Duodenal mucosa (tissue), 2 donors: Measurements from ENCODE around the gene MYO9B.
"Not testable (repeated sequence)": the region's sequence is repeated elsewhere in the genome, so short reads cannot be mapped to it uniquely, and the experiment has no call there.

ENCODE experiments used
- H3K27ac ChIP-seq: one replicate; pipeline ENCODE4 v1.7.0; 2013; ENCODE audit warnings: low read depth, low read length
- H3K27me3 ChIP-seq, 2 donors: one replicate each; pipeline ENCODE4 v1.7.0; 2013; ENCODE audit warnings: low read length in 2 of 2, control low read depth in 1 of 2; ENCODE audit not compliant: insufficient read depth in 2 of 2, control insufficient read depth in 1 of 2
- H3K36me3 ChIP-seq, 2 donors: one replicate each; pipeline ENCODE4 v1.7.0; 2013; ENCODE audit warnings: low read length in 2 of 2, control low read depth in 1 of 2; ENCODE audit not compliant: insufficient read depth in 2 of 2, control insufficient read depth in 1 of 2
- H3K4me1 ChIP-seq, 2 donors: one replicate each; pipeline ENCODE4 v1.7.0; 2013; ENCODE audit warnings: low read length in 2 of 2, control low read depth in 1 of 2; ENCODE audit not compliant: insufficient read depth in 2 of 2, control insufficient read depth in 1 of 2
- H3K4me3 ChIP-seq, 2 donors: one replicate each; pipeline ENCODE4 v1.7.0; 2013; ENCODE audit warnings: low read length in 2 of 2, low read depth in 1 of 2
- H3K9ac ChIP-seq, 2 donors: one replicate each; pipeline ENCODE4 v1.7.0; 2013; ENCODE audit warnings: low read length in 2 of 2, low read depth in 1 of 2
- H3K9me3 ChIP-seq, 2 donors: one replicate each; pipeline ENCODE4 v1.7.0; 2013; ENCODE audit warnings: low read length in 2 of 2, control low read depth in 1 of 2; ENCODE audit not compliant: control insufficient read depth in 1 of 2

Gene MYO9B

DNA sequence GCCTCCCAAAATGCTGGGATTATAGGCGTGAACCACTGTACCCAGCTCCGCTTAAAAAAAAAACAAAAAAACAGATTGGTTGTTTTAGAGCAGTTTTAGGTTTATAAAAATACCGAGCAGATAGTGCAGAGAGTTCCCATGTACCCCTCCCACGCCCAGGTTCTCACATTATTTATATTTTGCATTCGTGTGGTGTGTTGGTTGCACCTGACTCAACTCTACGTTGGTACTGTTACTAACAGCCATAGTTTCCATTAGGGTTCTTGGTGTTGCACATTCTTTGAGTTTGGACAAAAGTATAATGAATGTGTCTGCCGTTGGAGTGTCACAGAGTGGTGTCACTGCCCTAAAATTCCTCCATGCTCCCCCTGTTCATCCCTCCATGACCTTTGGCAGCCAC lies 29.1 kb downstream of the MYO9B start:
- H3K4me3 ChIP-seq: no peak overlapping the region
- H3K9me3 ChIP-seq: peaks cover 0 to 5% of the 10 kb centered on the region in 2 donors
- no peak overlapping the region for H3K9ac ChIP-seq
- no peak overlapping the region for H3K27ac ChIP-seq
- H3K4me1 ChIP-seq: peaks cover 3 to 7% of the 10 kb centered on the region in 2 donors
- no peaks in the 10 kb centered on the region for H3K27me3 ChIP-seq
- peaks cover 14 to 40% of the 10 kb centered on the region in 2 donors for H3K36me3 ChIP-seq

DNA sequence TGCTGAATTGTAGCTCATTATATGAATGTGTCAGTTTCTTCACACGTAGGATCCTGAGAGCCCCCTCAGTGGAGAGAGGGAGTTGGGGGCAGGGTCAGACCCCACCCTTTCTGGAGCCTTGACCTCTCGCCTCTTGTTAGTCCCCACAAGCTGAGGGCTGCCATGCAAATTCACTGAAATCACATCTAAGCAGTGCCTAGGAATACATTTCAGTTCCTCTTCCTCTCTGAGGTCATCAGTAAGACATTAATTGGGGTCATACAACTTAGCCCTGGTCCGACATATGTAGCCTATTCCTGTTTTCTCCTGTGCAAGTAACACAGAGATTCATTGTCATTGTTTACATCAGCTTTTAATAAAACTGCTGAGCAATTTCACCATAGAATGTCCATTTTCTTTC lies 30.0 kb downstream of the MYO9B start:
- peaks cover 14 to 44% of the 10 kb centered on the region in 2 donors for H3K36me3 ChIP-seq

DNA sequence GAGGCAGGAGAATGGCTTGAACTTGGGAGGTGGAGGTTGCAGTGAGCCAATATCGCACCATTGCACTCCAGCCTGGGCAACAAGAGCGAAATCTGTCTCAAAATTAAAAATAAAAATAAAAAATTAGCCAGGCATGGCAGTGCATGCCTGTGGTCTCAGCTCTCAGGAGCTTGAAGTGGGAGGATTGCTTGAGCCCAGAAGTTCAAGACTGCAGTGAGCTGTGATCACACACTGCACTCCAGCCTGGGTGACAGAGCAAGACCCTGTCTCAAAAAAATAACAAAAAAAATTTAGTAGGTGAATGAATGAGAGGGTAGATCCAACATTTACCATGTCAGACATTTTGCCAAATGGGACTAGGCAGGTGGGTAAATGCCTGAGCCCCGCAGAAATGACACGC lies 31.4 kb downstream of the MYO9B start:
- Histone ChIP-seq H3K36me3 (peaks cover 6 to 41% of the 10 kb centered on the region in 2 donors), H3K4me1 (peaks cover 3 to 18% of the 10 kb centered on the region in 2 donors)
- H3K4me3 ChIP-seq, H3K9ac ChIP-seq, H3K27me3 ChIP-seq, H3K9me3 ChIP-seq, H3K27ac ChIP-seq: not testable (repeated sequence)

More for the DNA sequence above, 30.0 kb downstream of the MYO9B start:
- Histone ChIP-seq H3K9ac (no peak overlapping the region), H3K4me1 (peaks cover 3 to 11% of the 10 kb centered on the region in 2 donors), H3K9me3 (peaks cover 0 to 5% of the 10 kb centered on the region in 2 donors), H3K27ac (no peak overlapping the region), H3K4me3 (no peak overlapping the region), H3K27me3 (no peaks in the 10 kb centered on the region)

DNA sequence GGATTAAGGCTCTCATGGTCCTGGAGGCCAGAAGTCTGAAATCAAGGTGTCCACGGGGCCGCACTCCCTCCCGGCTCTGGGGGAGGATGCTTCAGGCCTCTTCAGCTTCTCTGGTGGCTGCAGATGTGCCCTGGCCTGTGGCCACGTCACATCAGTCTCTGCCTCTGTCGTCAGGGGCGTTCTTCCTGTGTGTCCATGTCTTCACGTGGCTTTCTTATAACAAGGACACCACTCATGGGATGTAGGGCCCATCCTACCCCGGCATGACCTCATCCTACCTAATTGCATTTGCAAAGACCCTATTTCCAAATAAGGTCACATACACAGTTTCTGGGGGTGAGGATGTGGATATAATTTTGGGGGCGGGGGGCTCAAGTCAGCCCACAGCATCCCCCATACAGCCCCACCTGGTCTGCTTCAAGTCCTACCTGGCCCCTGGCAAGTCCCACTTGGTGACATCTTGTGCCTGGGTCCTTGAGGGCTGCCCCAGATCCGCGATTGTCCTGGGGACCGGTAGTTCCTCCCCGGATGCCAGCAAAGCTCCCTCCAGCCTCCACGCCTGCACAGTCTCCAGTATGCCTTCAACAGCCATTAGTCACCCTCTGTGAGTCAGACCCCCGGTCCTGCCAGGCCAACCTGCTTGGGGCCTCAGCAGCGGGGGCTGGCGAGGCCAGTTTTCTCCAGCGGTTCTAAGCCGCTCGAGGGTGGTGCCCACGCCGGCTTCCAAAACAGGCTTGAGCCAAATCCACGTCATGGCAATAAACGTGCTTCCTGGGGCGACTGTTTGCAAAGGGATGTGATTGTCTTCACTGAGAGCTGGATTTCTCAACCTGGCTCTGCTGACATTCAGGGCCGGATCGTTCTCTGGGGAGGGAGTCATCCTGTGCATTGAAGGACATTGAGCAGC lies 32.2 kb downstream of the MYO9B start:
- no peaks in the 10 kb centered on the region for H3K27me3 ChIP-seq
- H3K27ac ChIP-seq: peak overlapping the region; percentile 34
- H3K4me3 ChIP-seq: no peak overlapping the region
- H3K9ac ChIP-seq: peak overlapping the region in 1 of 2 donors; percentile 6
- H3K36me3 ChIP-seq: peaks cover 0 to 33% of the 10 kb centered on the region in 2 donors
- H3K4me1 ChIP-seq: peaks cover 3 to 20% of the 10 kb centered on the region in 2 donors
- H3K9me3 ChIP-seq: peaks cover 0 to 5% of the 10 kb centered on the region in 2 donors

DNA sequence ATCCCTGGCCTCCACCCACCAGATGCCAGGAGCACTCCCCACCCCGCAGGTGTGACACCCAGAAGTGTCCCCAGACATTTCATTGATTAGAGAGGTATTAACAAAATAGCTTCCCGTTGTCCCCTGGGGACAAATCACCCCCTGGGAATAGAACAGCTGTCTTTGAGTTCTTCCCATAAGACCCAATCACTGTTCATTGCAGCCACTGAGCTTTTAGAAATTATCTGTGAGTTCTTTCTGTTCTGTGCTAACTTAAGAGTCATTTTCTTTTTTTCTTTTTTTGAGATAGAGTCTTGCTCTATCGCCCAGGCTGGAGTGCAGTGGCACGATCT lies 32.8 kb downstream of the MYO9B start:
- peaks cover 3 to 27% of the 10 kb centered on the region in 2 donors for H3K4me1 ChIP-seq
- peaks cover 0 to 27% of the 10 kb centered on the region in 2 donors for H3K36me3 ChIP-seq
- peak overlapping the region in 1 of 2 donors; percentile 6 for H3K9ac ChIP-seq
- H3K4me3 ChIP-seq: no peak overlapping the region
- H3K27me3 ChIP-seq: no peaks in the 10 kb centered on the region
- peak overlapping the region; percentile 34 for H3K27ac ChIP-seq
- H3K9me3 ChIP-seq: no peaks in the 10 kb centered on the region

DNA sequence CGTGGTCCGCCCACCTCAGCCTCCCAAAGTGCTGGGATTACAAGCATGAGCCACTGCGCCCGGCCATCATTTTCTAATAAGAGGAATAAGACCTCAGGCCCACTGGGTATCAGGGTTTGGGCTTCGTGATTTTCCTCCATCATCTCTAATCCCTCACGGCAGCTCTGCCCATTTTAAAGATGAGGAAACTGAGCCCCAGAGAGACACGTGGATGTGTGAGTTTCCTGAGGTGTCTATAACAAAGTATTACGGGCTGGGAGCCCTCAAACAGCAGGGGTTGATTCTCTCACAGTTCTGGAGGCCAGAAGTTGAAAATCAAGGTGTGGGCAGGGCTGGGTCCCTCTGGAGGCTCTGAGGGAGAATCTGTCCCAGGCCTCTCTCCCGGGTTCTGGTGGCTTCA lies 33.7 kb downstream of the MYO9B start:
- Histone ChIP-seq H3K27ac (no peak overlapping the region), H3K4me3 (no peak overlapping the region), H3K27me3 (no peaks in the 10 kb centered on the region), H3K4me1 (peaks cover 12 to 36% of the 10 kb centered on the region in 2 donors), H3K36me3 (peaks cover 2 to 21% of the 10 kb centered on the region in 2 donors), H3K9ac (no peak overlapping the region), H3K9me3 (no peaks in the 10 kb centered on the region)

DNA sequence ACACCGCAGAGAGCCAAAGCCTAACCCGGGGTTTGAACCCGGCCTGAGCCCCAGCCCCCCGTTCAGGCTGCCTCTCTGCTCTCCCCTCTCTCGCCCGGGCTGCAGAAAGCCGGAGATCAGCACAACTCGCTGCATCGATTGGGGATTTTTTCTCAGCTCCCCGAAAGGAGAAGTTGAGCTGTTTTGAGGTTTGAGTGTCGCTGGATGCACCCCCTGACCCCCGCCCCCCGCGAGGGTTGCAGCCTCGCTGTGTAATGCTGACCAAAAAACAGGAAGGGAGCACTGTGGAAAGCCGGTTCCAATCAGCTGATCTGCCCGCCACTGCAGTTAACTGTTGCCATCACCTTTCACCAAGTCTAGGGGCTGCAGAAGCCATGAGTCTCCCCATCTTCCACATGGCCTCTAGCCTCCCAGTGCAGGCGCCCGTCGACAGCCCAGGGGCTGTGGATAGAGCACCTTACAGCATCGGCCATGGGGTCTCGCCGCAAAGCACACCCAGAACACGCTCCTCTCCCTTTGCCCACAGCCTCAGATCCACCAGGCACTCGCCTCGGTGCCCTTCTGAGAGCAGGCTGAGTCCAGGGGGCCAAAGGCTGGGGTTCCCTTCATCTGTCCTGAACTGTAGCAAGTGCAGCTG lies 34.5 kb downstream of the MYO9B start:
- Histone ChIP-seq H3K27me3 (no peaks in the 10 kb centered on the region), H3K4me3 (no peak overlapping the region), H3K9me3 (no peaks in the 10 kb centered on the region), H3K27ac (peak overlapping the region; percentile 50), H3K4me1 (peaks cover 16 to 40% of the 10 kb centered on the region in 2 donors), H3K36me3 (peaks cover 5 to 17% of the 10 kb centered on the region in 2 donors), H3K9ac (no peak overlapping the region)

DNA sequence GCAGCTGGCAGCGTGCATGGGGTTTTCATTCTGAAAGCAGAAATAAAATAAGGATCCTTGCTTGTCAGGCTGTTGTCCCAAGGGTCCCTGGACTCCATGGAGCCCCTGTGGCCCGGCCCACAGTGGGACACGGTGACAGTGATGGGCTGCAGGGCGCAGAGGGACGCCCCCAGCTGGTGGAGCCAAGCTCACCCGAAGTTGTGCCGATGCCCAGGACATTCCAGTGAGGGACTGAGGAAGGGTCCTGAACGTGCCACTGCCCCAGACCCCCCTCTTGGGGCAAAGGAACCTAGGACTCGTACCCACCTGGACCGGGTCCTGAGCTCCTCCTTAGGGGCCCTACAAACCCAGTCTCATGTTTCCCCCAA lies 35.0 kb downstream of the MYO9B start:
- Histone ChIP-seq H3K27me3 (no peaks in the 10 kb centered on the region), H3K9me3 (no peaks in the 10 kb centered on the region), H3K27ac (peak overlapping the region; percentile 30), H3K4me1 (peaks cover 16 to 40% of the 10 kb centered on the region in 2 donors), H3K4me3 (no peak overlapping the region), H3K9ac (no peak overlapping the region), H3K36me3 (peaks cover 5 to 14% of the 10 kb centered on the region in 2 donors)

DNA sequence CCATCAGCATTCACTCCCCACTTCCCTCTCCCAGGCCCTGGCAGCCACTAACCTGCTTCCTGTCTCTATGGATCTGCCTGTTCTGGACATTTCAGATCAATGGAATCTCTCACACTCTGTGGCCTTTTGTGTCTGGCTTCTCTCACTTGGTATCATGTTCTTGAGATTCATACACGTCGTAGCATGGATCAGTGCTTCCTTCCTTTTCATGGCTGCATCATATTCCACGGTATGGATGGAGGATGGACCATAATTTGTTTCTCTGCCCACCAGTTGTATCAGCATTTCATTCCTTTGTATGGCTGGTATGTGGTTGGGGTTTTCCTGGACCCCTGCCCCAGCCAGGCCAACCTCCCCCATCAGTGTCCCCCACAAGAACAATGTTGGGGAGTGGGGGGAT lies 36.2 kb downstream of the MYO9B start:
- no peak overlapping the region for H3K27ac ChIP-seq
- no peaks in the 10 kb centered on the region for H3K27me3 ChIP-seq
- no peaks in the 10 kb centered on the region for H3K9me3 ChIP-seq
- H3K4me1 ChIP-seq: peaks cover 16 to 40% of the 10 kb centered on the region in 2 donors
- H3K36me3 ChIP-seq: peaks cover 5 to 9% of the 10 kb centered on the region in 2 donors
- H3K9ac ChIP-seq: no peak overlapping the region
- H3K4me3 ChIP-seq: no peak overlapping the region

DNA sequence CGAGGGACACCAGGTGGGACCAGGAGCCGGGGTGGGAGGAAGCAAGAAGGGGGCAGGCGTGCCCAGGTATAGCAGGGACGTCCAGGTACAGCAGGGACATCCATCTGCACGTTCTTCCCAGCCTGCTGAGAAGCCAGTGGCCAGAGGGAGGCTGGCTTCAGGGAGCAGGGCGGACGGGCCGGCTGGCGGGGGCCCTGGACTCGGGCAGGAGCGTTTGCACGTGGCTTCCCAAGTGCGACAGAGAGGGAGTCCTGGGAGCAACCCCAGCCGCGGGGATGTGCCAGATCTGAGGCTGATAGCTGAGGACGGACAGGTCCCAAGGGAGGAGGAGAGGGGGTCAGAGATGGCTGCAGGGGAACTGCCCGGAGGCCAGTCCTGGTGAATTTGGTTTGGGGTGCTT lies 36.7 kb downstream of the MYO9B start:
- H3K27me3 ChIP-seq: no peaks in the 10 kb centered on the region
- no peak overlapping the region for H3K9ac ChIP-seq
- no peaks in the 10 kb centered on the region for H3K9me3 ChIP-seq
- H3K36me3 ChIP-seq: peaks cover 5 to 9% of the 10 kb centered on the region in 2 donors
- peaks cover 14 to 40% of the 10 kb centered on the region in 2 donors for H3K4me1 ChIP-seq
- no peak overlapping the region for H3K27ac ChIP-seq
- no peak overlapping the region for H3K4me3 ChIP-seq
